Osteocyte (in vitro differentiated cells): ENCODE results near the gene PNPO. TPM values are rescaled to one million over a fixed set of nuclear protein-coding genes. Genes with fewer than 3 reads are reported as not detected.

Experiments
- DNase-seq: peaks from one replicate; pipeline ENCODE4 v3.0.0; 2021; ENCODE audit warnings: mixed read lengths; ENCODE audit not compliant: unreplicated experiment; ENCODE audit errors: extremely low spot score
- H3K27ac Mint-ChIP-seq: one replicate; pipeline ENCODE4 v1.8.0; 2021; ENCODE audit warnings: mild to moderate bottlenecking, mixed read lengths; ENCODE audit not compliant: unreplicated experiment
- H3K27me3 Mint-ChIP-seq: one replicate; pipeline ENCODE4 v1.8.0; 2021; ENCODE audit warnings: mixed read lengths; ENCODE audit not compliant: unreplicated experiment
- H3K36me3 Mint-ChIP-seq: one replicate; pipeline ENCODE4 v1.8.0; 2021; ENCODE audit warnings: mixed read lengths; ENCODE audit not compliant: unreplicated experiment
- H3K4me1 Mint-ChIP-seq: one replicate; pipeline ENCODE4 v1.8.0; 2021; ENCODE audit warnings: mixed read lengths; ENCODE audit not compliant: unreplicated experiment
- H3K4me3 Mint-ChIP-seq: one replicate; pipeline ENCODE4 v1.8.0; 2021; ENCODE audit warnings: mild to moderate bottlenecking, moderate library complexity, mixed read lengths; ENCODE audit not compliant: unreplicated experiment
- H3K9me3 Mint-ChIP-seq: one replicate; pipeline ENCODE4 v1.8.0; 2021; ENCODE audit warnings: mixed read lengths; ENCODE audit not compliant: unreplicated experiment
- CTCF ChIP-seq: fragments of 200-600 bp; sonication (generic); IDR thresholded peaks from 2 replicates; pipeline ENCODE4 v1.5.0; 2021; ENCODE audit warnings: antibody characterized with exemption, mild to moderate bottlenecking, moderate library complexity
- total RNA-seq: library from RNA; stranded (reverse); gene quantifications from 2 replicates; pipeline ENCODE4 v1.2.1, GENCODE V29; 2021

Gene PNPO
- total RNA-seq, 1 donor from 2014 or later = 9.0 TPM

GRCh38 chr17:47945529-47946508, 4.4 kb downstream of the PNPO start:
- H3K9me3 Mint-ChIP-seq = no peaks in the 10 kb centered on the region

GRCh38 chr17:47946516-47946915, 5.1 kb downstream of the PNPO start:
- no peaks in the 10 kb centered on the region for H3K27me3 Mint-ChIP-seq
- DNase-seq = no peak
- no peak overlapping the region for H3K27ac Mint-ChIP-seq
- no peaks in the 10 kb centered on the region for H3K36me3 Mint-ChIP-seq
- H3K4me1 Mint-ChIP-seq = peaks cover 14% of the 10 kb centered on the region
- H3K9me3 Mint-ChIP-seq = no peaks in the 10 kb centered on the region
- TF ChIP-seq CTCF = no peak
- H3K4me3 Mint-ChIP-seq = no peak overlapping the region

More at GRCh38 chr17:47945529-47946508, 4.4 kb downstream of the PNPO start:
- H3K36me3 Mint-ChIP-seq = no peaks in the 10 kb centered on the region
- no peak overlapping the region for H3K27ac Mint-ChIP-seq
- H3K4me3 Mint-ChIP-seq = no peak overlapping the region
- no peak for TF ChIP-seq CTCF
- H3K27me3 Mint-ChIP-seq = peaks cover 3% of the 10 kb centered on the region
- DNase-seq = no peak
- H3K4me1 Mint-ChIP-seq = peaks cover 18% of the 10 kb centered on the region

- Mint-ChIP-seq H3K4me1 (peaks cover 12% of the 10 kb centered on the region), H3K27me3 (no peaks in the 10 kb centered on the region), H3K4me3 (no peak overlapping the region), H3K36me3 (no peaks in the 10 kb centered on the region), H3K9me3 (no peaks in the 10 kb centered on the region), H3K27ac (peak overlapping the region; percentile 34)
- DNase-seq = no peak
- peak; percentile 73 for TF ChIP-seq CTCF
Observed at GRCh38 chr17:47946929-47947397, 5.6 kb downstream of the PNPO start.

- Mint-ChIP-seq H3K9me3 (no peaks in the 10 kb centered on the region), H3K36me3 (no peaks in the 10 kb centered on the region), H3K4me1 (peaks cover 7% of the 10 kb centered on the region), H3K4me3 (no peak overlapping the region), H3K27me3 (no peaks in the 10 kb centered on the region), H3K27ac (no peak overlapping the region)
- no peak for TF ChIP-seq CTCF
- DNase-seq = no peak
Observed at GRCh38 chr17:47948706-47949196, 7.4 kb downstream of the PNPO start.

- Mint-ChIP-seq H3K4me3 (peak overlapping the region; percentile 60), H3K27ac (peak overlapping the region; percentile 63), H3K36me3 (no peaks in the 10 kb centered on the region), H3K27me3 (no peaks in the 10 kb centered on the region), H3K9me3 (no peaks in the 10 kb centered on the region), H3K4me1 (peaks cover 7% of the 10 kb centered on the region)
- peak; percentile 95 for TF ChIP-seq CTCF
- DNase-seq = peak; percentile 95
Observed at GRCh38 chr17:47949197-47949759, 7.9 kb downstream of the PNPO start.
